Activated T-cell treated with anti-CD3 and anti-CD28 coated beads, Interleukin-2, amount 50 U/mL, for 48 hours (primary cell): ENCODE measurements around the gene SHISAL1.

ENCODE experiments used
- DNase-seq, 2 experiments: peaks; one replicate each; pipeline ENCODE4 v3.0.0-alpha.2; 2020

The SHISAL1 gene

DNA sequence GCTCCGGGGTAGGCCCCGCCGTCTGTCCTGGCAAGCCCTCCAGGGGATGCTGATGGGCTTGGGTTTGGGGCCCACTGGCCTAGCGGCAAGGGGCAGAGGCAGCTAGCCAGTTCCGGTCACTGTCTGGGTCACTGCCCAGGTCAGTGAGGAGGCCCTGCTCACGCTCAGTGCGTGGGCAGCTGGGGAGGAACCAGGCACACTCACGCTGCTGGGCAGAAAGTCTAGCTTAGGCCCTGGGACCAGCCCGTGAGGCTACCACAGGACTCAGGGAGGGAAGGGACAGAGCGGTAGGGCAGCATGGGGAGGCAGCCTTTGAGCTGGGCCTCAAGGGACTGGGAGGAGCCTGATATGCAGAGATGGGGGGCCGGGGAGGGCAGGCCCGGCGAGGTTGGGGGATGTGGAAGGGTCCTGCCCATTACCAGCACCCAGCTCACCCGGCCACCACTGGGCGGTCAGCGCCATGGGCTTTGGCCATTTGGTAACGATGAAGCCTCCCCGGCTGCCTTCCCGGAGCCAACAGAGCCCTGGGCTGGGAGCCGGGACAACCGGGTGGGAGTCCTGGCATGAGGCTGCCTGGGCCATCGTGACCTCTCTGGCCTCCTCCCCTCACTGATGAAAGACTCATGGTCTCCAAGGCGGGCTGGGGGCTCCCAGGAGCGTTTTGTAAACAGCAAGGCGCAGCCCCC is 14.2 kb downstream of the SHISAL1 start:
- DNase-seq: no peak

GRCh38 chr22:44297470-44298061 is 15.2 kb downstream of the SHISAL1 start:
- no peak for DNase-seq

DNA sequence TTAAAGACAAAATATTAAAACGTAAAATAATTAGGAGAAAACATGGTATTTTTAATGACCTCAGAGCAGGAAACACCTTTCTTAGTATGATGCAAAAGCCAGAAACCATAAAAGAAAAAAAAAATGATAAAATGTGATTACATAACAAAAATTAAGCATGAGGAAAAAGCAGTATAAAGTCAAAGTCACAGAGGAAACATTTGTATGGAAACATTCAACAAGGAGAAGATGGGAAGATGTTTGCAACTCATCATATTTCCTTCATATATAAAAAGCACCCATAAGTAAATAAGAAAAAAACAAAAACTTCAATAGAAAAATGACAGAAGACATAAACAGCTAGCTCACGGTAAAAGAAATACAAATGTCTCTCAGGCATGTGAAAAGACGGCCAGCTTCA is 17.3 kb downstream of the SHISAL1 start:
- no peak for DNase-seq

GRCh38 chr22:44293876-44294275 is 18.9 kb downstream of the SHISAL1 start:
- DNase-seq: no peak

DNA sequence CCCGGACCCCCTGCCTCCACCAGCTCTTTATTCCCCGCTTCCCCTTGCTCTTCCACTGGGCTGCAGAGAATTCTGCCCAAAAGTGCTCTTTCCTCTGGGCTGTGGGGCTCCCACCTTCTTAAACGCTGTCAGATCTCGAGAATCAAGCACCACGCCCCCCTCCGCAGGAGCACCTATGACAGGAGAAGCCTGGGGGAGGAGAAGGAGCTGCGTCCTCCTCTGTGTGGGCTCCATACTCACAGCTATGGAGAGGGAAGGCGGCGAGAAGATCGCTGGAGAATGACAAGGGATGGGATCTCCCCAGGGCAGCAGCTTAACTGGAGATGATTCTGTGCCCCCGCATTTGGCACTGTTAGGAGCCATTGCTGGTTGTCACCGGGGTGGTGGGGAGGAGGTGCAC is 19.7 kb downstream of the SHISAL1 start:
- DNase-seq: no peak

DNA sequence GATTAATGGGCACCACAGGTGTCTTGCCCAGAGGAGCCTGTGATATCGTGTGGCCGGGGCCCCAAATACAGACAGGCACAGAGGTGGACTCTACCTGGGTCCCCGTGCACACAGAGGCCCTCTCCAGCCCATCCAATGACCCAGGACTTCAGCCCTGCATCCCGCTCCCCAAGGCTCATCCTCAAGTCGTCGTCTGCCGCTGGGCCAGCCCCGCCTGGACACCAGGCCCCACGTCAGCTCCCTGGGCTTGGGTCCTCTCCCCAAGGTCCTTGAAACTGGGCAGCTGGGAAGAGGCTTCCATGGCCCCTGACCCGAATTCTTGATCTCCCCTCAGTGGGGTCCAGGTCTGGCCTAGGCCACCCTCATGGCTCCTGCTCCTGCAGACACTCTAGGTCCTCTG is 20.2 kb downstream of the SHISAL1 start:
- no peak for DNase-seq

GRCh38 chr22:44291674-44292360 is 20.9 kb downstream of the SHISAL1 start:
- no peak for DNase-seq

- DNase-seq: no peak
Measured at GRCh38 chr22:44291265-44291664, 21.5 kb downstream of the SHISAL1 start.

GRCh38 chr22:44289414-44290171 is 23.2 kb downstream of the SHISAL1 start:
- DNase-seq: no peak

DNA sequence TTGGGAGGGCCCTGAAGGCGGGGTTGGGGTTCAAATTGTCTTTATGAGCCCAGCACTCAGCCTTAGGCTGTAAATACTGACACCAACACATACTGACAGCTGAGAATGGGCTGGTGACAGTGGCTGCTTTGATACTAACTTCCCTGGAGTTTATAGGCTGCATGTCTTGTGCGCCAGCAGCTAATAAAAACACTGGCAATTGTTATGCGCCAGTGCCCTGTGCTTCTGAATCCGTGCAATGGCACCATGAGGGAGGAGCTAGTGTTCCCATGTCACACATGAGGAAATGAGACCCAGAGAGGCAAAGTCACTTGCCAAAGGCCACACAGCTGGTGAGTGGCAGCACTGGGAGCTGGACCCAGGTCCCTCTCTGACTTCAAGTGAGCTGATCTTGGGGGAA is 23.8 kb downstream of the SHISAL1 start:
- no peak for DNase-seq

DNA sequence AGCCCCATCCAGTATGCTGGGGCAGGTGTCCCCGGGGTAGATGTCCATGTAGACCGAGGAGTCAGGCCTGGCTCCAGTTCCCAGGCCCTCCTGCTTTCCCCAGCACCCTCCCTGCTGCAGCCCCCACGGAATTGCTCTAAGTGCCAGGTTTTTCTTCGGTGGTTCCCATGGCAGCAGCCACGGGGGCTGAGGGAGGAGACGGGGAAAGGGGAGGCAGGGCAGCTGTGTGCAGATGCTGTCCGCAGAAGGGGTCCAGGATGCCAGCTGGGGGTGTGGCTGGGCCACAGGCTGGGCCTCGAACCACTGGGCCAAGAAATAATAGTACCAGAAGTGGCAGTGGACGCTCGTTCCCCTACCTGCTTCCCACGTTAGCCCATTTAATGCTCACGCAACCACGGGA is 25.0 kb downstream of the SHISAL1 start:
- DNase-seq: no peak

- no peak for DNase-seq
Measured at GRCh38 chr22:44287121-44287693, 25.5 kb downstream of the SHISAL1 start.

DNA sequence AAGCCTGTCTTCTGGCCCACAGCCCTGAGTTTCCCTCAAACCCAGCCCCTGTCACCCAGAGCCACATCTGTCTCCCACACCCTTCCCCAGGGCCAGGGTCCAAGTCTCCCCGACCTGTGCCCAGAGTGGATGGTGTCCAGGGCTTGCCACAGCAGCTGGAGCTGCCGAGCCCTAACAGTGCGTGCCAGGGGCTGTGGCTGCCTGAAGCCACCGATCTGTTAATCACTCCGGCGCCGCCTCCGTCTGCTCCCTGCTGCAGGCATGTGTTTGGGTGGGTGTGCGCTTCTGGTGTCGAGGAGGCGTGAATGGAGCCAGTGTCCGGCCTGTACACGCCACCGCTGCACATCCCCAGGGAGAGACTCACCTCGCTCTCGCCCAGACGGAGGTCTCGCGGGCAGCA is 26.1 kb downstream of the SHISAL1 start:
- no peak for DNase-seq

- no peak for DNase-seq
Measured at GRCh38 chr22:44284711-44285110, 28.0 kb downstream of the SHISAL1 start.

DNA sequence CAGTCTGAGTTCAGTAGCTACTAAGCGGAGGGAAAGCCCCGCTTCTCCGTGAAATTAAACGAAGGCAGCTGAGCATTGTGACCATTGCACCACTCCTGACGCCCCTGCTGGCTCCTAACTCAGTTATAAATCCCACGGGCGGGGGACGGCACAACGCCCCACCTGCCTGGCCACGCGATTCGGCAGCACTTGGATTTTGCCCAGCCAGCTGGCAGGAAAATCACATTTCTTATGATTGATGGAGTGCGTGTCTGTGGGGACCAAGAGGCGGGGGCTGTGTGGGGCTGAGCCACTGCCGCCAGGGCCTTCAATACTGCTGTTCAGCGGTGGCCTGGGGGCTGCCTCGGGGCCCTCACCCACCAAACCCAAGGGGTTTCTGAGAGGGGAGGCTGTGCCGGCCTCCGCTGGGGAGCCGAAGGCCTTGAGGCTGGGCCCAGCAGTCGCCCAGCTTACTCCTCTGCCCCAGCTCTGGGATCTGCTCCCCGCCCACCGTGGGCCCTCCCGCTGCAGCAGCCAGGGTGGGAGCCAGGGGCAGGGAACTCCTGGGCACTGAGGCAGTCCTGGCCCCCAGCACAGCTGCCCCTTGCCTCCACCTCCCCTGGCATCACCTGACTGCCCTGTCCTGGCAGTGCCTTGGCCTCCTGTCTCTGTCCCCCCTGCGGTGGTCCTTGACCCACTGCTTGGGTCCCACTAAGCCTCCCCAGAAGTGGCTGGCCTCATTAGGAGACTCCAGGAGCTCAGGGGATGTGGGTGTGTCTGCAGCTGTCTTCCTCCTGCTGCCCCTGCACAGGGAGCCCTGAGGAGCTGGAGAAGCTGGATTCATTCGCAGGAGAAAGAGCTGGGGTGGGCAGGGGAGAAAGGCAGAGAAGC is 30.7 kb downstream of the SHISAL1 start:
- DNase-seq: no peak

DNA sequence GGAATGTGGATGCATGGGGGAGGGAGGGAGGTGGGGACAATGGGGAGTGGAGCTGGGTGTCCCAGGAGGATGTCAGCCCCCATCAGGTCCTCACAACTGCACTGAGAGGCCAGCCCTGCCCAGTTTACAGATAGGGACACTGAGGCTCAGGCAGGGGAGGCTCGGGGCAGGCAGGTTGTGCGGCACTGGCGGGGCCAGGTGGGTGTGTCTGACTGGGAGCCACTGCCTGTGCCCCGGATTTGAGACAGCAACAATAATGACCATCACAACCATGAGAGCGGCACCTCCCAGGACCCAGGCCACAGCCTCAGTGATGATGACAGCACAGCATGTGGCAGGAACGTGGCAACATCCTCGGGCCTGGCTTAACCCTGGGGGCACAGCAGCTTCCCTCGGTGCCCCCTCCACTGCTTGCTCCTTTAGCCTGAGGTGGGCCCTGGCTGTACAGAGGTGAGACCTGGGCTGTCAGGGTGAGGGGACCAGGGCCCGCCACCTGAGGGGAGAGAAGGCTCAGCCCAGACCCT is 32.0 kb downstream of the SHISAL1 start:
- DNase-seq: no peak

- no peak for DNase-seq
Measured at GRCh38 chr22:44279069-44279360, 33.7 kb downstream of the SHISAL1 start.

GRCh38 chr22:44278243-44279068 is 34.3 kb downstream of the SHISAL1 start:
- DNase-seq: no peak

DNA sequence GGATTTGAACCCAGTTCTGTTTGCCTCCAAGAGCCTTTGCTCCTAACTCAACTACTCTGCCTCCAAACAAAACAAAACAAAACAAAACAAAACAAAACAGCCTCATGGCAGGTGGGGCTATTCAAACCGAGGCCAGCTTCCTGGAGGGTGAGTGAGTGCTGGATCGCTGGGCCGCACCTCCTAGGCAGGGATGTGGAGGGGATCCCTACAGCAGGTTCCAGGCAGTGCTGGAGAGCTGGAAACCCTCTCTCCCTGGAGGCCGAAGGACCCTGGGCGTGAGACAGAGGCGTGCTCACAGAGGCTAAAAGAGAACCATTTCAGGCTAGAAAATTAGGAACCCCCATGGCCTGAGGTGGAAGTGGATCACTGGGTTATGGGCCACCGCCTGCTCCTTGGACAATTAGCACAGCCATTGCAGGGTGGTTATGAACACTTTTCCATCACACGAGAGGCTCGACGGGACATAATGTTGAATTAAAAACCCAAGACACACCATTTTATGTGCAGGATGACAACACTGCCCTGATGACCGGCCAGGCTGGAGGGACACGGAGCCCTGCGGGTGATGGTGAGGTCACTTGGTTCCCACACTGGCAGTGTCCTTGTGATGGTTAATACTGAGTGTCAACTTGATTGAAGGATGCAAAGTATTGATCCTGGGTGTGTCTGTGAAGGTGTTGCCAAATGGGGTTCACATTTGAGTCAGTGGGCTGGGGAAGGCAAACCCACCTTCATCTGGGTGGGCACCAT is 35.2 kb downstream of the SHISAL1 start:
- no peak for DNase-seq

- DNase-seq: no peak
Measured at GRCh38 chr22:44276706-44277356, 35.9 kb downstream of the SHISAL1 start.
